Measurements from ENCODE around the gene CBX2. TPM values are rescaled to one million over a fixed set of nuclear protein-coding genes. Genes with fewer than 3 reads are reported as not detected.
A peak's percentile ranks its signal among the peaks of the same experiment; 100 is the strongest.

The CBX2 gene
- total RNA-seq, 1 experiment from 2014 or later, result 79.4 TPM

DNA sequence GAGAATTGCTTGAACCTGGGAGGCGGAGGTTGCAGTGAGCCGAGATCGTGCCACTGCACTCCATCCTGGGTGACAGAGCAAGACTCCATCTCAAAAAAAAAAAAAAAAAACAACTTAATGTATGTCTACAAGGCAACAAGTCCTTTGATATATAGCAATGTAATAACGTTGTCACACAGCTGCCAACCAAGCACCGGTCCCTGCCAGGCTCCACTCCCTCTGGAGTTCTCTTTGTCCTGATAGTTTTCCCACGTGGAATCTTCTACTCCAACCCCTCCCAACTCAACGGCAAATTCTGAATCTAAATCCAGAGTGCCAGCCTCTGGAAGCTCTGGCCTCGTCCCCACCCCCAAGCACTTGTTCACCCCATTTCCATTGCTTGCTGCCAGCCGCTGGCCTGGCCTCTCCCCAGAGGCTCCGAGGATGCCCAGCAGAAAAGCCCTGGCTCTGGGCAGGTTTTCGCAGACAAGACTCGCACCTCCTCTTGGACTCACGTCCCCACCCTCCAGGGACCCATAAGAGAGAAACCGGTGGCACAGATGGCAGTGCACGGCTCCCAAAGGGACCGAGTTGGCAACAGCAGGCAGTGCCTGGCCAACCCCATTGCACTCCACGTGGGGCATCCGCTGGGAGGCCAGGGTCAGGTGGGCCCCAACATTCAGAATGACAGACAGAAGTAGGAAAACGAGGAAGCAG is 15.9 kb upstream of the CBX2 start:
- no peaks in the 10 kb centered on the region for H3K9me3 Mint-ChIP-seq
- no peak overlapping the region for H2AK5ac ChIP-seq (ENCODE audit: insufficient read length, low read length)
- WGBS (ENCODE audit: extremely low coverage, insufficient read length, low lambda C conversion rate), result no CpG with 5 or more reads among the region's 19 CpGs

More for the DNA sequence above, 15.9 kb upstream of the CBX2 start:
- peak overlapping the region; percentile 13; the same call in 1 of the 2 replicates for H3K14ac ChIP-seq (ENCODE audit: insufficient read depth, low read length)
- H3K79me1 ChIP-seq (ENCODE audit: insufficient read depth, low read depth, low read length, poor library complexity, severe bottlenecking), result no peaks in the 10 kb centered on the region
- H2BK5ac ChIP-seq (ENCODE audit: insufficient read length, low read length), result no peak overlapping the region
- no peak overlapping the region for H3K9ac ChIP-seq (ENCODE audit: extremely low read depth, insufficient read length, low read length)
- H2AFZ ChIP-seq (ENCODE audit: low read length), result no peak overlapping the region
- H4K5ac ChIP-seq (ENCODE audit: insufficient read length, low read depth, low read length), result no peak overlapping the region
- H4K91ac ChIP-seq (ENCODE audit: insufficient read length, low read depth, low read length), result no peak overlapping the region
- H3K4ac ChIP-seq (ENCODE audit: low read depth, low read length), result no peak overlapping the region
- Mint-ChIP-seq H3K27me3 (ENCODE audit: low read depth) (no peaks in the 10 kb centered on the region; the same call in none of the 2 replicates), H3K27ac (no peak overlapping the region; a peak in 1 of 7 replicates), H3K36me3 (ENCODE audit: insufficient read depth in 1 of 3, low read depth in 3 of 3) (no peaks in the 10 kb centered on the region), H3K4me3 (no peak overlapping the region), H3K4me1 (0 out of 4 replicates have a peak, but pooled peaks cover 0 to 2% of the 10 kb centered on the region in 2 experiments)
- H3K27me3 ChIP-seq (ENCODE audit: insufficient read depth, low read length), result no peaks in the 10 kb centered on the region
- no peak overlapping the region for H3K27ac ChIP-seq (ENCODE audit: insufficient read length, low read depth, low read length)
- H3K56ac ChIP-seq (ENCODE audit: insufficient read length, low read depth, low read length), result no peak overlapping the region
- H2BK15ac ChIP-seq (ENCODE audit: low read depth, low read length), result no peak overlapping the region
- H3K18ac ChIP-seq (ENCODE audit: insufficient read length, low read depth, low read length), result no peak overlapping the region
- no peaks in the 10 kb centered on the region for H4K20me1 ChIP-seq (ENCODE audit: control insufficient read depth, insufficient read depth, insufficient read length)
- no peak overlapping the region for H3K23ac ChIP-seq (ENCODE audit: insufficient read length, low read depth, low read length)
- no peak overlapping the region for H2BK120ac ChIP-seq (ENCODE audit: low read depth, low read length, poor library complexity, severe bottlenecking)
- no peaks in the 10 kb centered on the region for H3K23me2 ChIP-seq (ENCODE audit: insufficient read length, low read depth, low read length, poor library complexity, severe bottlenecking)
- H4K8ac ChIP-seq (replicated peaks; ENCODE audit: insufficient read length, low read depth, low read length), result no peak overlapping the region
- H3T11ph ChIP-seq (ENCODE audit: low read length), result no peak overlapping the region
- no peaks in the 10 kb centered on the region for H3K4me1 ChIP-seq (ENCODE audit: insufficient read depth, low read length)
- H3K9me3 ChIP-seq (ENCODE audit: control insufficient read depth, low read depth, low read length), result no peaks in the 10 kb centered on the region
- TF ChIP-seq, protein P1, sequence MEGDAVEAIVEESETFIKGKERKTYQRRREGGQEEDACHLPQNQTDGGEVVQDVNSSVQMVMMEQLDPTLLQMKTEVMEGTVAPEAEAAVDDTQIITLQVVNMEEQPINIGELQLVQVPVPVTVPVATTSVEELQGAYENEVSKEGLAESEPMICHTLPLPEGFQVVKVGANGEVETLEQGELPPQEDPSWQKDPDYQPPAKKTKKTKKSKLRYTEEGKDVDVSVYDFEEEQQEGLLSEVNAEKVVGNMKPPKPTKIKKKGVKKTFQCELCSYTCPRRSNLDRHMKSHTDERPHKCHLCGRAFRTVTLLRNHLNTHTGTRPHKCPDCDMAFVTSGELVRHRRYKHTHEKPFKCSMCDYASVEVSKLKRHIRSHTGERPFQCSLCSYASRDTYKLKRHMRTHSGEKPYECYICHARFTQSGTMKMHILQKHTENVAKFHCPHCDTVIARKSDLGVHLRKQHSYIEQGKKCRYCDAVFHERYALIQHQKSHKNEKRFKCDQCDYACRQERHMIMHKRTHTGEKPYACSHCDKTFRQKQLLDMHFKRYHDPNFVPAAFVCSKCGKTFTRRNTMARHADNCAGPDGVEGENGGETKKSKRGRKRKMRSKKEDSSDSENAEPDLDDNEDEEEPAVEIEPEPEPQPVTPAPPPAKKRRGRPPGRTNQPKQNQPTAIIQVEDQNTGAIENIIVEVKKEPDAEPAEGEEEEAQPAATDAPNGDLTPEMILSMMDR (conservative IDR thresholded peaks at IDR 0.05), result no peak
- no peak overlapping the region for H2BK20ac ChIP-seq (ENCODE audit: low read depth, low read length, poor library complexity, severe bottlenecking)
- no peak overlapping the region for H3K4me2 ChIP-seq (ENCODE audit: insufficient read depth, insufficient read length, low read length)
- H3K79me2 ChIP-seq (ENCODE audit: insufficient read depth, low read length), result no peaks in the 10 kb centered on the region
- H2BK12ac ChIP-seq (ENCODE audit: insufficient read length, low read depth, low read length), result no peak overlapping the region
- no peak for DNase-seq
